ENCODE measurements around the gene LRCH1. TPM values are rescaled to one million over a fixed set of nuclear protein-coding genes. Genes with fewer than 3 reads are reported as not detected.

Gene LRCH1
- polyA plus RNA-seq, 1 of the 3 experiments (the other 2 are of a cell fraction): 5.5 TPM

DNA sequence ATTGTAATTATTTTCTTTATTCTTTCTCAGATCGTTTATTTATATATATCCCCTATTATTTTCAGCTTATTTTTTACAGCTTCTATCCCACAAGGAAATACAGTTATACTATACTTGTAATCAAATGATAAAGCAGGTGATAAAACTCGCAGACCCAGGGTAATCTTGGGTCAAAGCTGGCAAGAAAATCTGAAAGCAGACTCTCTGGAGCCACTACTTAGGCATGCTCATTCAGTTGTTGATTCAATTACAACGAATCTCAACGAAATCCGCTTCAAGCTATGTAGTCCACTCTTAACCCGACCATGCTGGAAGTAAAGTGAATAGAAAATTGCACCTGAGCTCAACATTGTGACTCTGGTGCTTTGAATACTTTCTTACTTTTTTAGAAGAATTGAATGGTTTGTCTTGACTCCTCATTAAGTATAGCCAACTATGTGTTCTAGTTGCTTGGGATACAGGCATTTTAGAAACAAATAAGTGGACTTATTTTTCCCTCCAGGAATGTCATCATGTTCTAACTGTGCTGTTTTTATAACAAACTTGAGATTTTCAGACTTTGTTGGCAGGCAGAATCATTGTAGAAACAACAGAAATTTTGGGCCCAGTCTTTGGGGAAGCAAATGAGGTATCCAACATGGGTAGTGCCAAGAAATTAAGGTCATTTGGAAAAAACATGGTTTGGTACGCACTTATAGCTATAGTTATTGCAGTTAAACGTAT lies 222.6 kb downstream of the LRCH1 start:
- H3K9me3 ChIP-seq: no peaks in the 10 kb centered on the region
- no peaks in the 10 kb centered on the region for H4K20me1 ChIP-seq (ENCODE audit: insufficient read depth)
- H3K4me3 ChIP-seq (ENCODE audit: low read depth in 2 of 2, low read length in 1 of 2): no peak overlapping the region
- DNase-seq: no peak
- 91% methylated on average over 8 of the region's 8 CpGs for WGBS (ENCODE audit: low lambda C conversion rate)
- peaks cover 84 to 89% of the 10 kb centered on the region in 2 experiments for H3K36me3 ChIP-seq (replicated peaks in 1 of 2; ENCODE audit: control insufficient read depth in 1 of 2, insufficient read depth in 2 of 2, low read length in 1 of 2)
- ChIA-PET CTCF (interaction anchor here (0.7 to 3.5 kb wide), 2 partner anchors 9 to 12 kb away, joined by 3 to 12 read pairs; no protein-coding TSS in a partner anchor), POLR2A (no interaction called here)
- TF ChIP-seq MEF2A (IDR thresholded peaks at IDR 0.05; ENCODE audit: borderline replicate concordance, low read depth) (no peak), RFX5 (IDR thresholded peaks at IDR 0.05; ENCODE audit: low read length) (no peak), RAD21 (IDR thresholded peaks at IDR 0.05; ENCODE audit: low read length) (no peak), CHD2 (IDR thresholded peaks at IDR 0.05; ENCODE audit: low read length, partially characterized antibody) (no peak), FOSL2 (IDR thresholded peaks at IDR 0.05; ENCODE audit: borderline replicate concordance, low read depth) (no peak), NFIC (IDR thresholded peaks at IDR 0.05; ENCODE audit: borderline replicate concordance) (no peak), TCF12 (IDR thresholded peaks at IDR 0.05) (no peak), MXI1 (IDR thresholded peaks at IDR 0.05; ENCODE audit: low read depth, low read length) (no peak), TAF1 (IDR thresholded peaks at IDR 0.05; ENCODE audit: borderline replicate concordance, low read depth, low read length) (no peak), RXRA (IDR thresholded peaks at IDR 0.05; ENCODE audit: borderline replicate concordance, low read depth) (no peak), SIN3A (IDR thresholded peaks at IDR 0.05; ENCODE audit: borderline replicate concordance, low read depth, low read length) (no peak), FOXJ3 (CRISPR knock-in tag; IDR thresholded peaks at IDR 0.05) (no peak), NRF1 (IDR thresholded peaks at IDR 0.05; ENCODE audit: low read depth, low read length) (no peak), TEAD4 (IDR thresholded peaks at IDR 0.05; ENCODE audit: borderline replicate concordance, insufficient read depth) (no peak), GABPA (IDR thresholded peaks at IDR 0.05; ENCODE audit: low read depth) (no peak), RCOR1 (IDR thresholded peaks at IDR 0.05; ENCODE audit: low read length) (no peak)
- TF ChIP-seq, protein P1, sequence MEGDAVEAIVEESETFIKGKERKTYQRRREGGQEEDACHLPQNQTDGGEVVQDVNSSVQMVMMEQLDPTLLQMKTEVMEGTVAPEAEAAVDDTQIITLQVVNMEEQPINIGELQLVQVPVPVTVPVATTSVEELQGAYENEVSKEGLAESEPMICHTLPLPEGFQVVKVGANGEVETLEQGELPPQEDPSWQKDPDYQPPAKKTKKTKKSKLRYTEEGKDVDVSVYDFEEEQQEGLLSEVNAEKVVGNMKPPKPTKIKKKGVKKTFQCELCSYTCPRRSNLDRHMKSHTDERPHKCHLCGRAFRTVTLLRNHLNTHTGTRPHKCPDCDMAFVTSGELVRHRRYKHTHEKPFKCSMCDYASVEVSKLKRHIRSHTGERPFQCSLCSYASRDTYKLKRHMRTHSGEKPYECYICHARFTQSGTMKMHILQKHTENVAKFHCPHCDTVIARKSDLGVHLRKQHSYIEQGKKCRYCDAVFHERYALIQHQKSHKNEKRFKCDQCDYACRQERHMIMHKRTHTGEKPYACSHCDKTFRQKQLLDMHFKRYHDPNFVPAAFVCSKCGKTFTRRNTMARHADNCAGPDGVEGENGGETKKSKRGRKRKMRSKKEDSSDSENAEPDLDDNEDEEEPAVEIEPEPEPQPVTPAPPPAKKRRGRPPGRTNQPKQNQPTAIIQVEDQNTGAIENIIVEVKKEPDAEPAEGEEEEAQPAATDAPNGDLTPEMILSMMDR (IDR thresholded peaks at IDR 0.05): no peak
- TF ChIP-seq, protein P2, sequence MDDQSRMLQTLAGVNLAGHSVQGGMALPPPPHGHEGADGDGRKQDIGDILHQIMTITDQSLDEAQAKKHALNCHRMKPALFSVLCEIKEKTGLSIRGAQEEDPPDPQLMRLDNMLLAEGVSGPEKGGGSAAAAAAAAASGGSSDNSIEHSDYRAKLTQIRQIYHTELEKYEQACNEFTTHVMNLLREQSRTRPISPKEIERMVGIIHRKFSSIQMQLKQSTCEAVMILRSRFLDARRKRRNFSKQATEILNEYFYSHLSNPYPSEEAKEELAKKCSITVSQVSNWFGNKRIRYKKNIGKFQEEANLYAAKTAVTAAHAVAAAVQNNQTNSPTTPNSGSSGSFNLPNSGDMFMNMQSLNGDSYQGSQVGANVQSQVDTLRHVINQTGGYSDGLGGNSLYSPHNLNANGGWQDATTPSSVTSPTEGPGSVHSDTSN (IDR thresholded peaks at IDR 0.05): no peak
- TF ChIP-seq, protein P3, sequence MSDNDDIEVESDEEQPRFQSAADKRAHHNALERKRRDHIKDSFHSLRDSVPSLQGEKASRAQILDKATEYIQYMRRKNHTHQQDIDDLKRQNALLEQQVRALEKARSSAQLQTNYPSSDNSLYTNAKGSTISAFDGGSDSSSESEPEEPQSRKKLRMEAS (IDR thresholded peaks at IDR 0.05; ENCODE audit: low read depth): no peak
- no peaks in the 10 kb centered on the region; a peak in 2 of 4 replicates for H3K4me1 ChIP-seq (ENCODE audit: control insufficient read depth in 1 of 2, insufficient read depth in 2 of 2, low read depth in 1 of 2, low read length in 1 of 2)
- H3K79me2 ChIP-seq (ENCODE audit: insufficient read depth): no peaks in the 10 kb centered on the region
- no peaks in the 10 kb centered on the region for H3K9me2 ChIP-seq
- H3K9ac ChIP-seq: no peak overlapping the region
- H3K27ac ChIP-seq (ENCODE audit: low read depth in 2 of 2, low read length in 1 of 2): no peak overlapping the region
- no peak overlapping the region for H2AFZ ChIP-seq (ENCODE audit: low read depth)
- no peaks in the 10 kb centered on the region for H3K27me3 ChIP-seq (ENCODE audit: insufficient read depth)
- H3K4me2 ChIP-seq: no peak overlapping the region
- peaks cover 17% of the 10 kb centered on the region for H3F3A ChIP-seq (replicated peaks; ENCODE audit: insufficient read depth)

Measured in SK-N-SH (cell line).